HG02885 (cell line): ENCODE measurements around the gene RAB11FIP3.

Source experiments
- ATAC-seq: cut with Tn5 transposase; IDR thresholded peaks from one replicate; pipeline ENCODE4 v1.9.1; 2021; ENCODE audit warnings: mild to moderate bottlenecking; ENCODE audit not compliant: unreplicated experiment, poor library complexity

The RAB11FIP3 gene

GRCh38 chr16:391885-392335 lies 33.5 kb upstream of the RAB11FIP3 start:
- no peak for ATAC-seq

- ATAC-seq = no peak
Observed at GRCh38 chr16:392450-393030, 32.9 kb upstream of the RAB11FIP3 start.

- no peak for ATAC-seq
Observed at GRCh38 chr16:396199-396598, 29.2 kb upstream of the RAB11FIP3 start.

GRCh38 chr16:396605-397004 lies 28.8 kb upstream of the RAB11FIP3 start:
- no peak for ATAC-seq

- ATAC-seq = no peak
Observed at GRCh38 chr16:397135-397661, 28.3 kb upstream of the RAB11FIP3 start, which contains the start of gene NME4. NME4 (plus strand) TSS chr16:397199; CDS start chr16:397223, 24 bp downstream.

- ATAC-seq = no peak
Observed at GRCh38 chr16:397736-398332, 27.6 kb upstream of the RAB11FIP3 start.

GRCh38 chr16:398561-399339 lies 26.7 kb upstream of the RAB11FIP3 start:
- ATAC-seq = no peak

- no peak for ATAC-seq
Observed at GRCh38 chr16:399340-400019, 26.0 kb upstream of the RAB11FIP3 start.

- no peak for ATAC-seq
Observed at GRCh38 chr16:400061-400591, 25.3 kb upstream of the RAB11FIP3 start.

GRCh38 chr16:401468-402348 lies 23.7 kb upstream of the RAB11FIP3 start, which contains the start of gene DECR2:
DECR2 (plus strand) TSS chr16:401885; CDS start chr16:401964, 79 bp downstream.
- ATAC-seq = peak; percentile 68

GRCh38 chr16:404971-405486 lies 20.4 kb upstream of the RAB11FIP3 start:
- no peak for ATAC-seq

GRCh38 chr16:405548-406506 lies 19.6 kb upstream of the RAB11FIP3 start:
- ATAC-seq = no peak

GRCh38 chr16:407253-407652 lies 18.2 kb upstream of the RAB11FIP3 start:
- no peak for ATAC-seq

- no peak for ATAC-seq
Observed at GRCh38 chr16:410516-411178, 14.8 kb upstream of the RAB11FIP3 start.

- ATAC-seq = no peak
Observed at GRCh38 chr16:411576-412265, 13.7 kb upstream of the RAB11FIP3 start.

GRCh38 chr16:414395-415169 lies 10.9 kb upstream of the RAB11FIP3 start:
- no peak for ATAC-seq
